ENCODE data around the gene PLXNB2. TPM values are rescaled to one million over a fixed set of nuclear protein-coding genes. Genes with fewer than 3 reads are reported as not detected.
"Not testable (repeated sequence)": the region's sequence is repeated elsewhere in the genome, so short reads cannot be mapped to it uniquely, and the experiment has no call there.

Gene PLXNB2
- total RNA-seq, 1 donor from 2014 or later = 95.2 TPM

GRCh38 chr22:50339945-50340879, 32.8 kb upstream of the PLXNB2 start:
- no peaks in the 10 kb centered on the region for H3K36me3 Mint-ChIP-seq (ENCODE audit: unreplicated experiment)
- H3K4me1 Mint-ChIP-seq (ENCODE audit: low read depth, unreplicated experiment) = no peaks in the 10 kb centered on the region

DNA sequence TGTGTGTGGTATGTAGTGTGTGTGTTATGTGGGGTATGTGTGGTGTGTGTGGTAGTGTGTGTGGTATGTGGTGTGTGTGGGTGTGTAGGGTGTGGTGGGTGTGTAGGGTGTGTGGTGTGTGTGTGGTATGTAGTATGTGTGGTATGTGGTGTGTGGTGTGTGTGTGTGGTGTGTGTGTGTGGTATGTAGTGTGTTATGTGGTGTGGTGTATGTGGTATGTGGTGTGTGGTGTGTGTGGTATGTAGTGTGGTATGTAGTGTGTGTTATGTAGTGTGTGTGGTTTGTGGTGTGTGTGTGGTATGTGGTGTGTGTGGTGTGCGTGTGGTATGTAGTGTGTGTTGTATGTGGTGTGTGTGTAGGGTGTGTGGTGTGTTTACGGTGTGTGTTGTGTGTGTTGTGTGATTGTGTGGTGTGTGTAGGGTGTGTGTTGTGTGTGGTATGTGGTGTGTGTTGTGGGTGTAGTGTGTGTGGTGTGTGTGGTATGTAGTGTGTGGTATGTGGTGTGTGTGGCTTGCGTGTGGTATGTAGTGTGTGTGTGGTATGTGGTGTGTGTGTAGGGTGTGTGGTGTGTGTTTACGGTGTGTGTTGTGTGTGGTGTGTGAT, 31.5 kb upstream of the PLXNB2 start:
- no peak for DNase-seq
- Mint-ChIP-seq H3K36me3 (ENCODE audit: unreplicated experiment) (no peaks in the 10 kb centered on the region), H3K4me1 (ENCODE audit: low read depth, unreplicated experiment) (no peaks in the 10 kb centered on the region), H3K27ac (ENCODE audit: unreplicated experiment) (no peak overlapping the region), H3K9me3 (ENCODE audit: unreplicated experiment) (peaks cover 3% of the 10 kb centered on the region), H3K27me3 (ENCODE audit: unreplicated experiment) (no peaks in the 10 kb centered on the region), H3K4me3 (ENCODE audit: unreplicated experiment) (no peak overlapping the region)
- TF ChIP-seq, protein P1, sequence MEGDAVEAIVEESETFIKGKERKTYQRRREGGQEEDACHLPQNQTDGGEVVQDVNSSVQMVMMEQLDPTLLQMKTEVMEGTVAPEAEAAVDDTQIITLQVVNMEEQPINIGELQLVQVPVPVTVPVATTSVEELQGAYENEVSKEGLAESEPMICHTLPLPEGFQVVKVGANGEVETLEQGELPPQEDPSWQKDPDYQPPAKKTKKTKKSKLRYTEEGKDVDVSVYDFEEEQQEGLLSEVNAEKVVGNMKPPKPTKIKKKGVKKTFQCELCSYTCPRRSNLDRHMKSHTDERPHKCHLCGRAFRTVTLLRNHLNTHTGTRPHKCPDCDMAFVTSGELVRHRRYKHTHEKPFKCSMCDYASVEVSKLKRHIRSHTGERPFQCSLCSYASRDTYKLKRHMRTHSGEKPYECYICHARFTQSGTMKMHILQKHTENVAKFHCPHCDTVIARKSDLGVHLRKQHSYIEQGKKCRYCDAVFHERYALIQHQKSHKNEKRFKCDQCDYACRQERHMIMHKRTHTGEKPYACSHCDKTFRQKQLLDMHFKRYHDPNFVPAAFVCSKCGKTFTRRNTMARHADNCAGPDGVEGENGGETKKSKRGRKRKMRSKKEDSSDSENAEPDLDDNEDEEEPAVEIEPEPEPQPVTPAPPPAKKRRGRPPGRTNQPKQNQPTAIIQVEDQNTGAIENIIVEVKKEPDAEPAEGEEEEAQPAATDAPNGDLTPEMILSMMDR (IDR thresholded peaks at IDR 0.05; ENCODE audit: partially characterized antibody, unreplicated experiment) = no peak

More at GRCh38 chr22:50339945-50340879, 32.8 kb upstream of the PLXNB2 start:
- peak; percentile 52 for DNase-seq
- TF ChIP-seq, protein P1 (IDR thresholded peaks at IDR 0.05; ENCODE audit: partially characterized antibody, unreplicated experiment) = no peak
- Mint-ChIP-seq H3K27me3 (ENCODE audit: unreplicated experiment) (no peaks in the 10 kb centered on the region), H3K27ac (ENCODE audit: unreplicated experiment) (no peak overlapping the region), H3K9me3 (ENCODE audit: unreplicated experiment) (peaks cover 3% of the 10 kb centered on the region), H3K4me3 (ENCODE audit: unreplicated experiment) (no peak overlapping the region)

DNA sequence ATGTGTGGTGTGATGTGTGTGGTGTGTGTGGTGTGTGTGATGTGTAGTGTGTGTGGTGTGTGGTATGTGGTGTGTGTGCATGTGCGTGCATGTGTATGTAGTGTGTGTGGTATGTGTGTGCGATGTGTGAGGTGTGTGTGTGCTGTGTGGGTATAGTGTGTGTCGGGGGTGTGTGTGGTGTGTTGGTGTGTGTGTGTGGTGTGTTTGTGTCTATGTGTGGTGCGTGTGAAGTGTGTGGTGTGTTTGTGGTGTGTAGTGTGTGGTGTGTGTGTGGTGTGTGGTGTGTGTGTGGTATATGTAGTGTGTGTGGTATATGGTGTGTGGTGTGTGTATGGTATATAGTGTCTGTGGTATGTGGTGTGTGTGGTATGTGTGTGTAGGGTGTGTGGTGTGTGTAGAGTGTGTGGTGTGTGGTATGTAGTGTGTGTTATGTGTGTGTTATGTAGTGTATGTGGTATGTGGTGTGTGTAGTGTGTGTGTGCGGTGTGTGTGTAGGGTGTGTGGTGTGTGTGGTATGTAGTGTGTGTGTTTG, 30.7 kb upstream of the PLXNB2 start:
- Mint-ChIP-seq H3K36me3 (ENCODE audit: unreplicated experiment) (no peaks in the 10 kb centered on the region), H3K27ac (ENCODE audit: unreplicated experiment) (no peak overlapping the region), H3K4me3 (ENCODE audit: unreplicated experiment) (no peak overlapping the region), H3K4me1 (ENCODE audit: low read depth, unreplicated experiment) (no peaks in the 10 kb centered on the region), H3K27me3 (ENCODE audit: unreplicated experiment) (no peaks in the 10 kb centered on the region), H3K9me3 (ENCODE audit: unreplicated experiment) (peaks cover 3% of the 10 kb centered on the region)
- no peak for DNase-seq
- TF ChIP-seq, protein P1 (IDR thresholded peaks at IDR 0.05; ENCODE audit: partially characterized antibody, unreplicated experiment) = no peak

DNA sequence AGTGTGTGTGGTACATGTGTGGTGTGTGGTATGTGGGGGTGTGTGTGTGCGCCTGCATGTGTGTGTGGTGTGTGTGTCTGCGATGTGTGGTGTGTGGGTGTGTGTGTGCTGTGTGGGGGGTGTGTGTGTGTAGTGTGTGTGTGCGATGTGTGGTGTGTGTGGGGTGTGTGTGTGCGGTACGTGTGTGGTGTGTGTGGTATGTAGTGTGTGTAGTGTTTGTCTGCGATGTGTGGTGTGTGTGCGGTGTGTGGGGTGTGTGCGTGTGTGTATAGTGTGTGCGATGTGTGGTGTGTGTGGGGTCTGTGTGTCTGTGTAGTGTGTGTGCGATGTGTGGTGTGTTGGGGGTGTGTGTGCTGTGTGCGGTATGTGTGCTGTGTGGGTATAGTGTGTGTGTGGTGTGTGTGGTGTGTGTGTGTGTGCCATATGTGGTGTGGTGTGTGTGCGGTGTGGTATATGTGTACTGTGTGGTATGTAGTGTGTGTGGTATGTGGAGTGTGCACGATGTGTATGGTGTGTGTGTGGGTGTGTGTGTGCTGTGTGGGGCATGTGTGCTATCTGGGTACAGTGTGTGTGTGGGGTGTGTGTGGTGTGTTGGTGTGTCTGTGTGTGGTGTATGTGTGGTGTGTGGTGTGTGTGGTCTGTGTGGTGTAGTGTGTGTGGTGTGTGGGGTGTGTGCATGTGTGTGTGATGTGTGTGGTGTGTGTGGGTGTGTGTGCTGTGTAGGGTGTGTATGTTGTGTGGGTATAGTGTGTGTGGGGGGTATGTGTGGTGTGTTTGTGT, 30.0 kb upstream of the PLXNB2 start:
- peaks cover under 1% of the 10 kb centered on the region for H3K9me3 Mint-ChIP-seq (ENCODE audit: unreplicated experiment)
- H3K27me3 Mint-ChIP-seq (ENCODE audit: unreplicated experiment) = no peaks in the 10 kb centered on the region
- DNase-seq = no peak
- no peak overlapping the region for H3K27ac Mint-ChIP-seq (ENCODE audit: unreplicated experiment)
- H3K36me3 Mint-ChIP-seq (ENCODE audit: unreplicated experiment) = no peaks in the 10 kb centered on the region
- TF ChIP-seq, protein P1 (IDR thresholded peaks at IDR 0.05; ENCODE audit: partially characterized antibody, unreplicated experiment) = no peak
- H3K4me3 Mint-ChIP-seq (ENCODE audit: unreplicated experiment) = no peak overlapping the region
- no peaks in the 10 kb centered on the region for H3K4me1 Mint-ChIP-seq (ENCODE audit: low read depth, unreplicated experiment)

DNA sequence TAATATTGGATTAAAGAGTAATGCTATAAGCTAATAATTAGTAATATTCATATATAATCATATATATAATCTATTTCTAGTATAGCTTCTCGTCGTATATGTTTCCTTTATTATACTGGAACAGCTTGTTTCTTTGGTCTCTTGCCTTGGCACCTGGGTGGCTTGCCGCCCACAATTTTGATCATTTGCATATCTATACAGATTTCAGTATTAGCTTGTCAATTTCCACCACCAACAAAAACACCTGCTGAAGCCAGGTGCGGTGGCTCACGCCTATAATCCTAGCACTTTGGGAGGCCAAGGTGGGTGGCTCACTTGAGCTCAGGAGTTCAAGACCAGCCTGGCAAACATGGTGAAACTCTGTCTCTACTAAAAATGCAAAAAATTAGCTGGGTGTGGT, 27.0 kb upstream of the PLXNB2 start:
- not testable (repeated sequence) for H3K27me3 Mint-ChIP-seq (ENCODE audit: unreplicated experiment); H3K27ac Mint-ChIP-seq (ENCODE audit: unreplicated experiment); H3K4me3 Mint-ChIP-seq (ENCODE audit: unreplicated experiment); H3K4me1 Mint-ChIP-seq (ENCODE audit: low read depth, unreplicated experiment); H3K36me3 Mint-ChIP-seq (ENCODE audit: unreplicated experiment); DNase-seq; H3K9me3 Mint-ChIP-seq (ENCODE audit: unreplicated experiment)
